Hepatocyte (in vitro differentiated cells): Measurements from ENCODE around the gene RMC1.
A peak's percentile ranks its signal among the peaks of the same experiment; 100 is the strongest.

Experiments used
- EZH2 ChIP-seq: fragments of 200-600 bp; sonication (generic); IDR thresholded peaks from 2 replicates; pipeline ENCODE4 v1.6.1; 2016; ENCODE audit warnings: antibody characterized with exemption, mild to moderate bottlenecking, borderline replicate concordance
- EZH2phosphoT487 ChIP-seq: fragments of 200-600 bp; sonication (generic); IDR thresholded peaks from one replicate; pipeline ENCODE4 v1.6.1; 2018; ENCODE audit warnings: antibody characterized with exemption, mild to moderate bottlenecking, low read depth, moderate library complexity; ENCODE audit not compliant: unreplicated experiment, severe bottlenecking
- TF ChIP-seq, protein P1 (sequence below): fragments of 200-600 bp; sonication (generic); IDR thresholded peaks from 2 replicates; pipeline ENCODE4 v1.5.1; 2016; ENCODE audit warnings: antibody characterized with exemption, mild to moderate bottlenecking; ENCODE audit not compliant: poor library complexity

DNA sequence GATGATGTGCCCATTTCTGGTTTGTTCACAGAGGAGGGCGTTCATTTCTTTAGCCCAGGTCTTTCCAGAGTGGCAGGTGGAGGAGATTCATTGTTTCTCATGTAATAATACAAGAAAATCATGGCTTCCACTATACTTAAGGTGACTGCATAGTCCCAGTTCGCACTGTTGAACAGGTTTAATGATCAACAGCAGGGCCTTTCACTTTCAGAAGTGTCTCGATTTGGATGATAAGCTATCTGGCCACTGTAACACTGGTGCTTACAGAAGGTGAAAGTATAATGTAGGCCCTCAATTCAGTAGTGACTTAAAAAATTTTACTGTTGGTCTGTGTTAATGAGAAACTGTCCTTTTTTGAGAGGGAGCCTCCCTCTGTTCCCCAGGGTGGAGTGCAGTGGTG, 1.4 kb downstream of the RMC1 start:
- TF ChIP-seq, protein P1, sequence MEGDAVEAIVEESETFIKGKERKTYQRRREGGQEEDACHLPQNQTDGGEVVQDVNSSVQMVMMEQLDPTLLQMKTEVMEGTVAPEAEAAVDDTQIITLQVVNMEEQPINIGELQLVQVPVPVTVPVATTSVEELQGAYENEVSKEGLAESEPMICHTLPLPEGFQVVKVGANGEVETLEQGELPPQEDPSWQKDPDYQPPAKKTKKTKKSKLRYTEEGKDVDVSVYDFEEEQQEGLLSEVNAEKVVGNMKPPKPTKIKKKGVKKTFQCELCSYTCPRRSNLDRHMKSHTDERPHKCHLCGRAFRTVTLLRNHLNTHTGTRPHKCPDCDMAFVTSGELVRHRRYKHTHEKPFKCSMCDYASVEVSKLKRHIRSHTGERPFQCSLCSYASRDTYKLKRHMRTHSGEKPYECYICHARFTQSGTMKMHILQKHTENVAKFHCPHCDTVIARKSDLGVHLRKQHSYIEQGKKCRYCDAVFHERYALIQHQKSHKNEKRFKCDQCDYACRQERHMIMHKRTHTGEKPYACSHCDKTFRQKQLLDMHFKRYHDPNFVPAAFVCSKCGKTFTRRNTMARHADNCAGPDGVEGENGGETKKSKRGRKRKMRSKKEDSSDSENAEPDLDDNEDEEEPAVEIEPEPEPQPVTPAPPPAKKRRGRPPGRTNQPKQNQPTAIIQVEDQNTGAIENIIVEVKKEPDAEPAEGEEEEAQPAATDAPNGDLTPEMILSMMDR, result no peak
- no peak for TF ChIP-seq EZH2
- TF ChIP-seq EZH2phosphoT487, result peak; percentile 67
